K562 (cell line): Measurements from ENCODE around the gene ENPP7. TPM values are rescaled to one million over a fixed set of nuclear protein-coding genes. Genes with fewer than 3 reads are reported as not detected.

Experiments used
- CHD2 ChIP-seq: IDR thresholded peaks from 2 replicates; pipeline ENCODE4 v1.6.1; 2011; ENCODE audit warnings: low read depth, low read length
- HNRNPL ChIP-seq: fragments of 200-400 bp; formaldehyde crosslinking; IDR thresholded peaks from 2 replicates; pipeline ENCODE4 v1.6.1; 2017; ENCODE audit warnings: low read depth, mild to moderate bottlenecking, low read length
- KDM5B ChIP-seq: fragments of 200-600 bp; sonication (generic); IDR thresholded peaks from 2 replicates; pipeline ENCODE4 v1.6.1; 2012; ENCODE audit warnings: low read depth, mild to moderate bottlenecking, moderate library complexity, low read length, control low read depth, inconsistent platforms; ENCODE audit not compliant: insufficient replicate concordance
- MYC ChIP-seq, 2 experiments: fragments of 250-450 bp in 1 of 2; sonication (Bioruptor Pico) in 1 of 2; IDR thresholded peaks; 2 replicates each; pipeline versions ENCODE4 v1.5.1 to v1.6.1; 2012 to 2021; ENCODE audit warnings: low read depth in 2 of 2, borderline replicate concordance in 1 of 2, improper control_type of control experiment in 1 of 2, low read length in 1 of 2, mild to moderate bottlenecking in 1 of 2, moderate library complexity in 1 of 2
- PHF20 ChIP-seq: fragments of 450-650 bp; IDR thresholded peaks from 2 replicates; pipeline ENCODE4 v1.6.1; 2018; ENCODE audit not compliant: partially characterized antibody
- PHF8 ChIP-seq: fragments of 200-600 bp; sonication (generic); IDR thresholded peaks from 2 replicates; pipeline ENCODE4 v1.6.1; 2012; ENCODE audit warnings: mixed run types, mild to moderate bottlenecking, inconsistent platforms, low read length, moderate library complexity, borderline replicate concordance
- RBBP5 ChIP-seq: fragments of 200-600 bp; sonication (generic); IDR thresholded peaks from 2 replicates; pipeline ENCODE4 v1.6.1; 2012; ENCODE audit warnings: borderline replicate concordance, mild to moderate bottlenecking, low read length, control low read depth, inconsistent platforms; ENCODE audit not compliant: insufficient read depth, poor library complexity, severe bottlenecking
- RBFOX2 ChIP-seq: fragments of 200-400 bp; formaldehyde crosslinking; IDR thresholded peaks from 2 replicates; pipeline ENCODE4 v1.6.1; 2017; ENCODE audit warnings: low read depth, mild to moderate bottlenecking, low read length, moderate library complexity
- RBM22 ChIP-seq: fragments of 200-400 bp; formaldehyde crosslinking; IDR thresholded peaks from 2 replicates; pipeline ENCODE4 v1.6.1; 2018; ENCODE audit warnings: low read length, low read depth; ENCODE audit not compliant: poor library complexity, severe bottlenecking
- ZBED1 ChIP-seq: IDR thresholded peaks from 2 replicates; pipeline ENCODE4 v1.6.1; 2014
- ZNF143 ChIP-seq: sonication (generic); formaldehyde crosslinking; IDR thresholded peaks from 2 replicates; pipeline ENCODE4 v1.9.0; 2022; ENCODE audit warnings: mild to moderate bottlenecking, missing genetic modification reagents
- ZNF184 ChIP-seq: sonication (generic); formaldehyde crosslinking; IDR thresholded peaks from 2 replicates; pipeline ENCODE4 v1.5.0; 2020; ENCODE audit warnings: missing genetic modification reagents
- ZNF445 ChIP-seq: fragments of 250-450 bp; sonication (Bioruptor Pico); IDR thresholded peaks from 2 replicates; pipeline ENCODE4 v1.4.0; 2020; ENCODE audit warnings: low read depth, mild to moderate bottlenecking, moderate library complexity
- polyA plus RNA-seq, 8 experiments: library from polyadenylated mRNA; depleted of rRNA in 4 of 8; stranded (reverse) in 5 of 8; unstranded in 3 of 8; fragments of >200 nt; fragmentation: Nextera tagmentation in 2 of 8; fragmentation: Illumina TruSeq in 1 of 8; extraction: Ambion mirVana in 2 of 8; extraction: Trizol in 1 of 8; gene quantifications; 2 replicates each; pipeline versions ENCODE4 v1.2.1 to v1.2.3, GENCODE V29; 2011 to 2014; ENCODE audit warnings: inconsistent platforms in 1 of 8, missing spikeins in 1 of 8
- total RNA-seq, 7 experiments: library from RNA; depleted of rRNA in 6 of 7; stranded (reverse); fragments of >200 nt in 6 of 7; fragmentation: Illumina TruSeq in 2 of 7; extraction: Trizol in 2 of 7; gene quantifications; 2 replicates each; pipeline versions ENCODE4 v1.2.1 to v1.2.3, GENCODE V29; 2011 to 2021; ENCODE audit warnings: low replicate concordance in 1 of 7
- TF ChIP-seq, protein P1 (sequence below): IDR thresholded peaks from 2 replicates; pipeline ENCODE4 v1.6.1; 2011; ENCODE audit warnings: borderline replicate concordance, low read depth, mild to moderate bottlenecking, moderate library complexity, low read length; ENCODE audit not compliant: insufficient read depth, poor library complexity, severe bottlenecking
- TF ChIP-seq, protein P2 (sequence below), 2 experiments: IDR thresholded peaks; 2 replicates each; pipeline ENCODE4 v1.6.1; 2011; ENCODE audit warnings: borderline replicate concordance in 1 of 2, control low read depth in 1 of 2, low read depth in 1 of 2, low read length in 1 of 2, mild to moderate bottlenecking in 1 of 2, mixed read lengths in 1 of 2, moderate library complexity in 1 of 2; ENCODE audit not compliant: insufficient read depth in 1 of 2, insufficient read length in 1 of 2, poor library complexity in 1 of 2, severe bottlenecking in 1 of 2; ENCODE audit errors: extremely low read depth in 1 of 2
- TF ChIP-seq, protein P3 (sequence below): fragments of 200-800 bp; sonication (Bioruptor generic); IDR thresholded peaks from 2 replicates; pipeline ENCODE4 v1.6.1; 2017; ENCODE audit warnings: missing genetic modification characterization, missing compliant biosample characterization
- TF ChIP-seq, protein P4 (sequence below): fragments of 200-800 bp; sonication (Bioruptor generic); IDR thresholded peaks from 2 replicates; pipeline ENCODE4 v1.6.1; 2017; ENCODE audit warnings: missing genetic modification characterization, missing compliant biosample characterization
- TF ChIP-seq, protein P5 (sequence below): conservative IDR thresholded peaks from 2 replicates; pipeline ENCODE4 v1.6.1; 2011; ENCODE audit warnings: low read depth, mild to moderate bottlenecking, low read length; ENCODE audit not compliant: control insufficient read depth

Gene ENPP7
- total and polyA plus RNA-seq, 9 of the 15 experiments (the other 6 are each of a cell fraction or from before 2014, with no cell fraction given), result not detected

DNA sequence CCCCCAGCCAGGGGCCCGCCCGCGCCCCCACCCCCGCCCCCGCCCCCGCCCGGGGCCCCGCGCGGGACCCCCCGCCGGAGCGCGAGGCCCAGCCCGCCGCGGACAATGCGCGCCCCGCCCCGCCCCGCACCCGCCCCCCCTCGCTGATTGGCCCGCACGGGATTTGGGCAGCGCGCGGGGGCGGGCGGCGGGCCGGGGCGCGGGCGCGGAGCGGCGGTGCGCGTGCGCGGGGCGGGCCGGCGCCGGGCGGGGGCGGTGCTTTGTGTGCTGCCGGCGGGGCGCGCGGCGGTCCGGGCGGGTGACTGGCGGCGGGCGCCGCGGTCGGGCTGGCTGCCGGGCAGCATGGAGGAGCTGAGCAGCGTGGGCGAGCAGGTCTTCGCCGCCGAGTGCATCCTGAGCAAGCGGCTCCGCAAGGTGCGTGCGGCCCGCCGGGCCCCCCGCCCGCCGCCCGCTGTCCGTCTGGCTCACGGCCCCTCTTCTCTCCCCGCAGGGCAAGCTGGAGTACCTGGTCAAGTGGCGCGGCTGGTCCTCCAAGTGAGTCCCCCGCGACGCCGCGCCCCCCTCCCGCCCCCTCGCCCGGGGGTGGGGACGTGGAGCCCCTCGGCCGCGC lies 47.3 kb downstream of the ENPP7 start, which contains the start of gene CBX2 (continued):
- TF ChIP-seq, protein P1, sequence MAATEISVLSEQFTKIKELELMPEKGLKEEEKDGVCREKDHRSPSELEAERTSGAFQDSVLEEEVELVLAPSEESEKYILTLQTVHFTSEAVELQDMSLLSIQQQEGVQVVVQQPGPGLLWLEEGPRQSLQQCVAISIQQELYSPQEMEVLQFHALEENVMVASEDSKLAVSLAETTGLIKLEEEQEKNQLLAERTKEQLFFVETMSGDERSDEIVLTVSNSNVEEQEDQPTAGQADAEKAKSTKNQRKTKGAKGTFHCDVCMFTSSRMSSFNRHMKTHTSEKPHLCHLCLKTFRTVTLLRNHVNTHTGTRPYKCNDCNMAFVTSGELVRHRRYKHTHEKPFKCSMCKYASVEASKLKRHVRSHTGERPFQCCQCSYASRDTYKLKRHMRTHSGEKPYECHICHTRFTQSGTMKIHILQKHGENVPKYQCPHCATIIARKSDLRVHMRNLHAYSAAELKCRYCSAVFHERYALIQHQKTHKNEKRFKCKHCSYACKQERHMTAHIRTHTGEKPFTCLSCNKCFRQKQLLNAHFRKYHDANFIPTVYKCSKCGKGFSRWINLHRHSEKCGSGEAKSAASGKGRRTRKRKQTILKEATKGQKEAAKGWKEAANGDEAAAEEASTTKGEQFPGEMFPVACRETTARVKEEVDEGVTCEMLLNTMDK, result peak; percentile 7
- no peak for TF ChIP-seq ZNF445
- TF ChIP-seq RBBP5, result peak; percentile 22
- TF ChIP-seq KDM5B, result peak; percentile 51
- TF ChIP-seq, protein P2, sequence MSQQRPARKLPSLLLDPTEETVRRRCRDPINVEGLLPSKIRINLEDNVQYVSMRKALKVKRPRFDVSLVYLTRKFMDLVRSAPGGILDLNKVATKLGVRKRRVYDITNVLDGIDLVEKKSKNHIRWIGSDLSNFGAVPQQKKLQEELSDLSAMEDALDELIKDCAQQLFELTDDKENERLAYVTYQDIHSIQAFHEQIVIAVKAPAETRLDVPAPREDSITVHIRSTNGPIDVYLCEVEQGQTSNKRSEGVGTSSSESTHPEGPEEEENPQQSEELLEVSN (IDR thresholded peaks at IDR 0.05; ENCODE audit: borderline replicate concordance in 1 of 2, extremely low read depth in 1 of 2, insufficient read depth in 1 of 2, insufficient read length in 1 of 2, low read depth in 1 of 2, low read length in 1 of 2, poor library complexity in 1 of 2, severe bottlenecking in 1 of 2), result peak in 1 of 2 experiments; percentile 51
- TF ChIP-seq ZBED1, result no peak
- peak; percentile 70; the same call in 1 of the 2 replicates for TF ChIP-seq PHF8
- peak; percentile 32; the same call in 1 of the 2 replicates for TF ChIP-seq RBFOX2
- no peak for TF ChIP-seq ZNF143 (CRISPR knock-in tag)
- TF ChIP-seq, protein P3, sequence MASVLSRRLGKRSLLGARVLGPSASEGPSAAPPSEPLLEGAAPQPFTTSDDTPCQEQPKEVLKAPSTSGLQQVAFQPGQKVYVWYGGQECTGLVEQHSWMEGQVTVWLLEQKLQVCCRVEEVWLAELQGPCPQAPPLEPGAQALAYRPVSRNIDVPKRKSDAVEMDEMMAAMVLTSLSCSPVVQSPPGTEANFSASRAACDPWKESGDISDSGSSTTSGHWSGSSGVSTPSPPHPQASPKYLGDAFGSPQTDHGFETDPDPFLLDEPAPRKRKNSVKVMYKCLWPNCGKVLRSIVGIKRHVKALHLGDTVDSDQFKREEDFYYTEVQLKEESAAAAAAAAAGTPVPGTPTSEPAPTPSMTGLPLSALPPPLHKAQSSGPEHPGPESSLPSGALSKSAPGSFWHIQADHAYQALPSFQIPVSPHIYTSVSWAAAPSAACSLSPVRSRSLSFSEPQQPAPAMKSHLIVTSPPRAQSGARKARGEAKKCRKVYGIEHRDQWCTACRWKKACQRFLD, result peak; percentile 44; the same call in 1 of the 2 replicates
- TF ChIP-seq ZNF184 (CRISPR knock-in tag), result no peak
- TF ChIP-seq, protein P4, sequence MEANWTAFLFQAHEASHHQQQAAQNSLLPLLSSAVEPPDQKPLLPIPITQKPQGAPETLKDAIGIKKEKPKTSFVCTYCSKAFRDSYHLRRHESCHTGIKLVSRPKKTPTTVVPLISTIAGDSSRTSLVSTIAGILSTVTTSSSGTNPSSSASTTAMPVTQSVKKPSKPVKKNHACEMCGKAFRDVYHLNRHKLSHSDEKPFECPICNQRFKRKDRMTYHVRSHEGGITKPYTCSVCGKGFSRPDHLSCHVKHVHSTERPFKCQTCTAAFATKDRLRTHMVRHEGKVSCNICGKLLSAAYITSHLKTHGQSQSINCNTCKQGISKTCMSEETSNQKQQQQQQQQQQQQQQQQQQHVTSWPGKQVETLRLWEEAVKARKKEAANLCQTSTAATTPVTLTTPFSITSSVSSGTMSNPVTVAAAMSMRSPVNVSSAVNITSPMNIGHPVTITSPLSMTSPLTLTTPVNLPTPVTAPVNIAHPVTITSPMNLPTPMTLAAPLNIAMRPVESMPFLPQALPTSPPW (CRISPR knock-in tag), result peak; percentile 90
- no peak for TF ChIP-seq CHD2
- TF ChIP-seq RBM22, result peak; percentile 4
- no peak for TF ChIP-seq PHF20
- peak; percentile 2; the same call in 1 of the 2 replicates for TF ChIP-seq HNRNPL
- TF ChIP-seq MYC (IDR thresholded peaks at IDR 0.05; ENCODE audit: low read depth, low read length), result 0 out of 2 replicates have a peak, but pooled peaks have one; percentile 33
- TF ChIP-seq MYC (CRISPR knock-in tag; IDR thresholded peaks at IDR 0.05; ENCODE audit: borderline replicate concordance, low read depth), result no peak
- TF ChIP-seq, protein P5, sequence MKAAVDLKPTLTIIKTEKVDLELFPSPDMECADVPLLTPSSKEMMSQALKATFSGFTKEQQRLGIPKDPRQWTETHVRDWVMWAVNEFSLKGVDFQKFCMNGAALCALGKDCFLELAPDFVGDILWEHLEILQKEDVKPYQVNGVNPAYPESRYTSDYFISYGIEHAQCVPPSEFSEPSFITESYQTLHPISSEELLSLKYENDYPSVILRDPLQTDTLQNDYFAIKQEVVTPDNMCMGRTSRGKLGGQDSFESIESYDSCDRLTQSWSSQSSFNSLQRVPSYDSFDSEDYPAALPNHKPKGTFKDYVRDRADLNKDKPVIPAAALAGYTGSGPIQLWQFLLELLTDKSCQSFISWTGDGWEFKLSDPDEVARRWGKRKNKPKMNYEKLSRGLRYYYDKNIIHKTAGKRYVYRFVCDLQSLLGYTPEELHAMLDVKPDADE, result peak; percentile 45; the same call in 1 of the 2 replicates
